KOPT-K1 (cell line): ENCODE measurements around the gene MFRP.
A peak's percentile ranks its signal among the peaks of the same experiment; 100 is the strongest.

ENCODE experiments used
- H3K27ac ChIP-seq: fragments of 200-600 bp; sonication (generic); 2 replicates; pipeline ENCODE4 v1.5.1; 2016; ENCODE audit warnings: antibody characterized with exemption, mild to moderate bottlenecking, low read depth, low read length; ENCODE audit not compliant: poor library complexity, severe bottlenecking
- H3K36me3 ChIP-seq: fragments of 200-600 bp; sonication (generic); 2 replicates; pipeline ENCODE4 v1.5.1; 2017; ENCODE audit warnings: antibody characterized with exemption, mild to moderate bottlenecking, low read length, moderate library complexity; ENCODE audit not compliant: insufficient read depth
- H3K9me3 ChIP-seq: fragments of 200-600 bp; sonication (generic); 2 replicates; pipeline ENCODE4 v1.5.1; 2017; ENCODE audit warnings: antibody characterized with exemption, low read length, mild to moderate bottlenecking; ENCODE audit not compliant: insufficient read depth, poor library complexity, severe bottlenecking

Gene MFRP

GRCh38 chr11:119309411-119309810 is 37.1 kb downstream of the MFRP start:
- Histone ChIP-seq H3K9me3 (no peaks in the 10 kb centered on the region), H3K36me3 (peaks cover 27% of the 10 kb centered on the region; the same call in 1 of the 2 replicates), H3K27ac (no peak overlapping the region)

- H3K9me3 ChIP-seq, result no peaks in the 10 kb centered on the region
- no peak overlapping the region for H3K27ac ChIP-seq
- H3K36me3 ChIP-seq, result peaks cover 42% of the 10 kb centered on the region
Measured at GRCh38 chr11:119307974-119308373, 38.5 kb downstream of the MFRP start.

- Histone ChIP-seq H3K27ac (peak overlapping the region; percentile 63), H3K9me3 (no peaks in the 10 kb centered on the region), H3K36me3 (peaks cover 49% of the 10 kb centered on the region)
Measured at GRCh38 chr11:119307219-119307618, 39.3 kb downstream of the MFRP start.

- Histone ChIP-seq H3K27ac (peak overlapping the region; percentile 63), H3K36me3 (peaks cover 57% of the 10 kb centered on the region), H3K9me3 (no peaks in the 10 kb centered on the region)
Measured at GRCh38 chr11:119306373-119306890, 40.1 kb downstream of the MFRP start.

- Histone ChIP-seq H3K36me3 (peaks cover 63% of the 10 kb centered on the region), H3K9me3 (no peaks in the 10 kb centered on the region), H3K27ac (peak overlapping the region; percentile 63)
Measured at GRCh38 chr11:119305556-119306372, 40.7 kb downstream of the MFRP start.

- Histone ChIP-seq H3K36me3 (peaks cover 76% of the 10 kb centered on the region), H3K9me3 (no peaks in the 10 kb centered on the region), H3K27ac (no peak overlapping the region)
Measured at GRCh38 chr11:119303227-119303718, 43.2 kb downstream of the MFRP start.

- Histone ChIP-seq H3K36me3 (peaks cover 90% of the 10 kb centered on the region), H3K27ac (no peak overlapping the region)
Measured at GRCh38 chr11:119300198-119300964, 46.1 kb downstream of the MFRP start.

GRCh38 chr11:119299416-119299815 is 47.1 kb downstream of the MFRP start:
- H3K36me3 ChIP-seq, result peaks cover 84% of the 10 kb centered on the region
- H3K9me3 ChIP-seq, result no peaks in the 10 kb centered on the region
- no peak overlapping the region for H3K27ac ChIP-seq

More at GRCh38 chr11:119300198-119300964, 46.1 kb downstream of the MFRP start:
- H3K9me3 ChIP-seq, result no peaks in the 10 kb centered on the region

- Histone ChIP-seq H3K27ac (no peak overlapping the region), H3K9me3 (no peaks in the 10 kb centered on the region), H3K36me3 (peaks cover 78% of the 10 kb centered on the region)
Measured at GRCh38 chr11:119298726-119299125, 47.8 kb downstream of the MFRP start.

GRCh38 chr11:119297938-119298337 is 48.6 kb downstream of the MFRP start:
- Histone ChIP-seq H3K27ac (no peak overlapping the region), H3K9me3 (no peaks in the 10 kb centered on the region), H3K36me3 (peaks cover 76% of the 10 kb centered on the region)

- no peak overlapping the region for H3K27ac ChIP-seq
- peaks cover 63% of the 10 kb centered on the region for H3K36me3 ChIP-seq
- H3K9me3 ChIP-seq, result peaks cover 12% of the 10 kb centered on the region
Measured at GRCh38 chr11:119295178-119295577, 51.3 kb downstream of the MFRP start.

- no peak overlapping the region for H3K27ac ChIP-seq
- H3K9me3 ChIP-seq, result peaks cover 16% of the 10 kb centered on the region
- H3K36me3 ChIP-seq, result peaks cover 61% of the 10 kb centered on the region
Measured at GRCh38 chr11:119293461-119293860, 53.0 kb downstream of the MFRP start.

GRCh38 chr11:119290894-119291497 is 55.5 kb downstream of the MFRP start:
- H3K27ac ChIP-seq, result no peak overlapping the region
- peaks cover 61% of the 10 kb centered on the region for H3K36me3 ChIP-seq
- H3K9me3 ChIP-seq, result peaks cover 16% of the 10 kb centered on the region
